HG03432 (cell line): ENCODE data around the gene MYO3B.
"Not testable (repeated sequence)": the region's sequence is repeated elsewhere in the genome, so short reads cannot be mapped to it uniquely, and the experiment has no call there.

ENCODE experiments used
- ATAC-seq: cut with Tn5 transposase; IDR thresholded peaks from one replicate; pipeline ENCODE4 v1.9.1; 2021; ENCODE audit warnings: mild to moderate bottlenecking, moderate library complexity; ENCODE audit not compliant: unreplicated experiment

Gene MYO3B

DNA sequence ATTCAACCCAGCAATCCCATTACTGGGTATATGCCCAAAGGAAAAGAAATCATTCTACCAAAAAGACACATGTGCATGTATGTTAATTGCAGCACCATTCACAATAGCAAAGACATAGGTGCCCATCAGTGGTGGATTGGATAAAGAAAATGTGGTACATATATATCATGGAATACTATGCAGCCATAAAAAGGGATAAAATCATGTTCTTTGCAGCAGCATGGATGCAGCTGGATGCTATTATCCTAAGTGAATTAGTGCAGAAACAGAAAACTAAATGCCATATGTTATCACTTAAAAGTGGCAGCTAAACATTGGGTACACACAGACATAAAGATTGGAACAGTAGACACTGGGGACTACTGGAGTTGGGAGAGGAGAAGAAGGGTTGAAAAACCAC is 82.2 kb downstream of the MYO3B start:
- ATAC-seq = no peak

- no peak for ATAC-seq
These were observed 83.6 kb downstream of the MYO3B start for GRCh38 chr2:170261566-170261965.

- no peak for ATAC-seq
These were observed 84.4 kb downstream of the MYO3B start for GRCh38 chr2:170262343-170262742.

GRCh38 chr2:170262806-170263205 is 84.9 kb downstream of the MYO3B start:
- ATAC-seq = no peak

DNA sequence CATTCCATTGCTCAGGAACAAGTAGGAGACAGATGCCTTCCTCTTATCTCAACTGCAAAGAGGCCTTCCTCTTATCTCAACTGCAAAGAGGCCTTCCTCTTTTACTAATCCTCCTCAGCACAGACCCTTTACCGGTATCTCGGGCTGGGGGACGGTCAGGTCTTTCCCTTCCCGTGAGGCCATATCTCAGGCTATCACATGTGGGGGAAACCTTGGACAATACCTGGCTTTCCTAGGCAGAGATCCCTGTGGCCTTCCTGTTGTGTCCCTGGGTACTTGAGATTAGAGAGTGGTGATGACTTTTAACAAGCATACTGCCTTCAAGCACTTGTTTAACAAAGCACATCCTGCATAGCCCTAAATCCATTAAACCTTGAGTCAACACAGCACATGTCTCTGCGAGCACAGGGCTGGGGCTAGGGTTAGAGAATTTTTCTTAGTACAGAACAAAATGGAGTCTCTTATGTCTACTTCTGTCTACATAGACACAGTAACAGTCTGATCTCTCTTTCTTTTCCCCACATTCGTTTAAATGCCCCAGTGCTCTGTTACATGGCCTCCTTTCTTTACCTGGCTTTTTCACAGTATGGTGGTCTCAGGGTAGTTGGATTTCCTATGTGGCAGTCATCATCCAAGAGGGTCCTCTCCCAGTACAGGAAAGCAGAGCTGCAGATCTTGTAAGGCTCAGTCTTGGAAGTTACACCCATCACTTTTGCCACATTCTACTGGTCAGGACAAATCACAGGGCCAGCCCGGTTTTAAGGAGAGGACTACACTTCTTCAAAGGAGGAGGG is 86.0 kb downstream of the MYO3B start:
- ATAC-seq = not testable (repeated sequence)

DNA sequence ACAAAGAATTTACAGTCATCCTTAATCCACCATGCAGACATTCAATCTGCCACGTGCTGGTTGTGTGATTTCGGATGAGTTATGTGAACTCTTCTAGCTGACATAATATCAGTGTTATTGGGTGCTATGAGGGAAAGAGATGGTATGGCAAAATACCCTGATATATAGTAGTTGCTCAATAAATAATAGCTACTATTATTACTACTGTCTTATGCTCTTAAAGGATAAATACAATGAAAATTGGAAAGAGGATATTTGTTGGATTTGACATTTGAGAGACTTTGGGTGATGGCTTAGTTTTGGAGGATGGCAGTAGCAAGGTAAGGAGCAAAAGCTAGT is 86.5 kb downstream of the MYO3B start:
- ATAC-seq = no peak

- ATAC-seq = no peak
These were observed 86.9 kb downstream of the MYO3B start for GRCh38 chr2:170264865-170265264.

- ATAC-seq = no peak
These were observed 87.4 kb downstream of the MYO3B start for GRCh38 chr2:170265321-170265720.

DNA sequence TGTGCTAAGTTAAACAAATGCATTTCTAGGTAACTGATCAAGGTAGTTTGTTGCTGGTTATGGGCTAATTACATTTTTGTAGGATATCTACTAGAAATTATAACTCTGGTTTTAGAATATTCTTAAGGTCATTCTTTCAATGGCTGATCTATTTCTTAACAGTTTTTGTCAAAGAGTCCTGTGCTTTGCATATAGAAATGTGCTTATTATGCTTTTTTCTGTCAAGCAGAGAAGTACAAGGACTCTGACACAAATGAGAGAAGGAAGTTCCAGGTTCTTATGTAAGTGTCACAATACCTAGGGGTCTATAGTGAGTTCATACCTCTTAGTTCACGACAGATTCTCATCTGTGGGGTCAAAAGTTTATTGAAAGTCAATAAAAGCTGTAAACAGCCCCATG is 88.4 kb downstream of the MYO3B start:
- ATAC-seq = no peak

GRCh38 chr2:170267071-170267470 is 89.1 kb downstream of the MYO3B start:
- ATAC-seq = no peak

DNA sequence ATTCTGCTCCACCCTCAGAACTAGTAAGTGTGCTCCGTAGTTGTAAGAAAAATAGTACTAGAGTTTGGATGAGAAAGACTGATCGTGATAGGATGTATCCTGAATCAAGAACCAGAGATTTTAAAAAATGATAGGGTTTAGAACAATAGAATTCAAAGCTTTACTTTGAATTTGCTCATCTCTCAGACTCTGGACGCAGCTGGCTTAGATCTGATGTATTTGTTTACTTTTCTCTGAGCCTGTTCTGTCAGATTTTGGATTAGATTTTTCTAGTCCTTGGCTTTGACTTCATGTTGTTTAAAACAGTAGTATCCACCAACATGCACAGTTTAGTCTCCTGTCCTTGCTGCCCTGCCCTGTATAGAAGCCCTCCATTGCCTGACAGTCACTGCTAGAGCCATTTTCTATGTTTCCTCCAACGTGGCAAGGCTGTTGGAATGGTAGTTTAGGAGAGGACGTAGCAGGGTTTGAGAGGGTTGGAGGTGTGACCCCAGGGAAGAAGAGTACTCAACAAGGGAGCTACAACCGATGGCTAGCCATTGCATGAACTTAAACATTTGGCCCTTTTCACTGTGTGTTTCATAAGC is 92.4 kb downstream of the MYO3B start:
- ATAC-seq = no peak

GRCh38 chr2:170271340-170271739 is 93.4 kb downstream of the MYO3B start:
- no peak for ATAC-seq

DNA sequence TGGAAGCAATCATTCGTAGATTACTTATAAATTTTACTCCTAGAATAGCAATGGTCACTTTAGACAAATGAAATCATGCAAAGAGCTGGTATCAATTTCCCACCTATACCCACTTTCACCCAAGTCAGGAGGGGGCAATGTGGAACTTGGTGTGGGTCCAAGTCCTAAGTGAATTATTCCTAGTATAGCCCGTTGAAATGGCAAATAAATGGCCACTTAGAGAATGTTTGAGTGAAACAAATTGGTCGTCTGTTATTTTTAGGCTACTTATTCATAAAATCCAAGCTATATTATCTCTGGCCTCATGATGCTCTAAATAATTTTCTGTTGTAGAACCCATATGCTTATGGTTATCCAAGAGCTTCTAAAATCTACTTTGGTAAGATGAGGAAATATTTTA is 98.1 kb downstream of the MYO3B start:
- ATAC-seq = no peak

GRCh38 chr2:170276925-170277629 is 99.1 kb downstream of the MYO3B start:
- ATAC-seq = no peak

DNA sequence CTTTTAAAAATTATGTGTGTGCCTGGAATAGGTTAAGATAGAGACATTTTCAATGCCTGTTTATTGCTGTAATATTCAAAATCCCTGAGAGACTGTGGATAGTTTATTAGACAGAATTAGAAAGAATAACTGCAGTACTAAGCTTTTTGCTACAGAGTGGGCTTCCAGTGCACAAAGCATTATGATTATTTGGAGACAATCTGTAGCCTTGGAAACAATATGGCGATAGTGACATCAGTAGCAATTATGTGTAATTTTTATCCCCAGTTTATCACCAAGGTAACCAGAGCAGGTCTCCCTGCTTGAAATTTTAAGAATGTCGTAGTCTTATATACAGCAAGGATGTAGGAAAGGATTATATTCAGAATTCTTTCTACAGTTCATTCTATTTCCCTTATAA is 100.0 kb downstream of the MYO3B start:
- no peak for ATAC-seq

- ATAC-seq = not testable (repeated sequence)
These were observed 101.7 kb downstream of the MYO3B start for GRCh38 chr2:170279615-170280014.

DNA sequence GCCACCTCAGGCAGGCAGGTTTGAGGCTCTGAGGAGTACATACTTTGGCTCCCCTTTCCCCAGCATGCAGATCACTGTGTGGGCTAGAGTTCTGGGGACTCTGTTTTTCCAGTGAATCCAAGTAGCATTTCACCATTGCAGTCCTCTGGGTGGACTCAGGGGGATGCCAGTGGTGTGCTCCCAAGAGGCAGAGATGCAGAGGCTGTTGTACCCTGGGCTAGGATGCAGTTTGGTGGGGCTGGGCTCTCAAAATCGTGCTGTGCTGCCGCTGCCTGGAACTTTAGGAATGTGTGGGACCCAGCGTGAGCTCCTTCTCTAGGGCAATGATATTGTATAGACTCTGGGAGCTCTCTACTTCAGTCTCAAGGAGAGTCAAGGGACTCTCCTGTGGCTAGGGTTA is 104.9 kb downstream of the MYO3B start:
- ATAC-seq = no peak

DNA sequence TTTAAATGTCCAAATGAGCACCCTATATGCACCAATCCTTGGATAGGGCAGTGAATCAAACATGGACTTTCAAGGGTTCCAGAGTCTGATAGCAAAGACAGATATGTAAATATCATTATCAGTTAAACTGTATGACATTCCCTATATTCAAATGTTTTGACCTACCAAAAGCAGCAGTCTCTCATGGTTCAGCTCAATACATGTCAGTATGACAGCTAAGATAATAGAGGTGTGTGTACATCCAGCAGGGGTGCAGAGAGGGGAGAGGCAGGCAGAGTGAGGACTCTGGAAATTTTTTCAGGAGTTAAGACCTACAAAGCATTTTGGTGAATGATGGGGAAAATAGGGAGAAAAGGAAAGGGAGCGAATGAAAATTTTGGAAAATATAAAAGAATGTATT is 106.3 kb downstream of the MYO3B start:
- ATAC-seq = no peak

DNA sequence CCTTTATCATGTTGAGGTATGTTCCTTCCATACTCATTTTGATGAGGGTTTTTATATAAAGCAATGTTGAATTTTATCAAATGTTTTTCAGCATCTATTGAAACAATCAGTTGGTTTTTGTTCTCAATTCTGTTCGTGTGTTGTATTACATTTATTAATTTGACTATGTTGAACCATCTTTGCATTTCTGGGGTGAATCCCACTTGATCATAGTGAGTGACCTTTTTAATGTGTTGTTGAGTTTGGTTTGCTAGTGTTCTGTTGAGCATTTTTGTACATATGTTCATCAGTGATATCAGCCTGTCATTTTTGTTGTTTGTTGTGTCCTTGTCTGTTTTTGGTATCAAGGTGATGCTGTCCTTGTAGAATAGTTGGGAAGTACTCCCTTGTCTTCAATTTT is 110.9 kb downstream of the MYO3B start:
- no peak for ATAC-seq

DNA sequence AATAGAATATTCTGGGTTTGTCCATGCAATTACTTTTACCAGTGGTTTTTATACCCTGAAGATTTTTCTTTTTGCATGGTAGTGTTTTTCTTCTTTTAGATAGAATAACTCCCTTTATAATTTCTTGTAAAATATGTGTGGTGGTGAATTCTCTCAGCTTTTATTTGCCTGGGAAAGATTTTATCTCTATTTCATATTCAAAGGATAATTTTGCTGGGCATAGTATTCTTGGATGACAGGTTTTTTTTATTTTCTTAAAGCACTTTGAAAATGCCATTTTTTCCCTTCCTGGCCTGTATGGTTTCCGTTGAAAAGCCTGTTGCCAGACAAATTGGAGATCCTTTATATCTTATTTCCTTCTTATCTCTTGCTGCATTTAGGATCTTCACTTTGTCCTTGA is 113.5 kb downstream of the MYO3B start:
- no peak for ATAC-seq

DNA sequence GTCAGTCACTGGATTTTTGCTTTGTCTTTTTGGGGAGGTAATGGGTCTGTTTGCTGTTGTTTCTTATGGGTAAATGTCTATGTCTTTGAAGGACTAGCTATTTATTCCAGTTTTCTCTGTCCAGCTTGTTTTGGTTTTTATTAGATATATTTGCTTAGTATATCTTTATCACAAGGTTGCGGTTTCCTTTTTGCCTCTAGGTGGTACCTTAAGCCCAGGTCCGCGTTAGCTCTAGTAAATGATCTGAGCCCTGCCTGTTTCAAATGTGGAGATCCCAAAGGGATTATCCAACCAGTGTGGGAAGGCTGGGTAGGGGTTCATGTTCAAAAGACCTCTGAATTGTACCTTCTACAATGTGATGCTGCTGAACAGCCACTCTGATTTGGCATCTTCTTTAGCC is 114.5 kb downstream of the MYO3B start:
- ATAC-seq = no peak

GRCh38 chr2:170297496-170297895 is 119.5 kb downstream of the MYO3B start:
- no peak for ATAC-seq
